WTC11 (cell line): ENCODE data around the gene ATP5MC2. TPM values are rescaled to one million over a fixed set of nuclear protein-coding genes. Genes with fewer than 3 reads are reported as not detected.

Experiments used
- ATAC-seq: fragments of 200-7000 bp; cut with Tn5 transposase; 2 replicates; pipeline ENCODE4 v1.10.0; 2021; ENCODE audit warnings: mild to moderate bottlenecking, moderate library complexity
- CTCF ChIA-PET: fragments of 300-600 bp; sonication (Branson Sonifier 250); formaldehyde crosslinking; loops from one replicate; lab custom pipeline; 2021; ENCODE audit warnings: antibody characterized with exemption; lab: Charles Lee
- POLR2A ChIA-PET: fragments of 350-600 bp; sonication (Branson Sonifier 250); formaldehyde crosslinking; loops from one replicate; lab custom pipeline; 2021; ENCODE audit warnings: antibody characterized with exemption; lab: Charles Lee
- DNase-seq: peaks from one replicate; pipeline ENCODE4 v3.0.0; 2021; ENCODE audit warnings: low spot score
- H3K27ac Mint-ChIP-seq: 2 replicates; pipeline ENCODE4 v1.8.0; 2021; ENCODE audit warnings: mixed read lengths
- H3K27me3 Mint-ChIP-seq: 2 replicates; pipeline ENCODE4 v1.8.0; 2021; ENCODE audit warnings: low read depth, mild to moderate bottlenecking, moderate library complexity, mixed read lengths
- H3K36me3 Mint-ChIP-seq: 2 replicates; pipeline ENCODE4 v1.8.0; 2021; ENCODE audit warnings: mixed read lengths
- H3K4me1 Mint-ChIP-seq: 2 replicates; pipeline ENCODE4 v1.8.0; 2022; ENCODE audit warnings: mixed read lengths
- H3K4me3 Mint-ChIP-seq: 2 replicates; pipeline ENCODE4 v1.8.0; 2021; ENCODE audit warnings: mild to moderate bottlenecking, moderate library complexity, mixed read lengths
- H3K9me3 Mint-ChIP-seq: 2 replicates; pipeline ENCODE4 v1.8.0; 2021; ENCODE audit warnings: mixed read lengths
- EMX1 ChIP-seq: fragments of 250-450 bp; sonication (Bioruptor Pico); IDR thresholded peaks from 2 replicates; pipeline ENCODE4 v1.8.0; 2021; ENCODE audit warnings: mild to moderate bottlenecking
- ESRRA ChIP-seq: sonication (generic); formaldehyde crosslinking; IDR thresholded peaks from 2 replicates; pipeline ENCODE4 v1.8.1; 2022; ENCODE audit warnings: mild to moderate bottlenecking, missing genetic modification reagents, borderline replicate concordance
- GABPB1 ChIP-seq: sonication (generic); formaldehyde crosslinking; IDR thresholded peaks from 2 replicates; pipeline ENCODE4 v1.8.1; 2023; ENCODE audit warnings: mild to moderate bottlenecking, missing genetic modification reagents
- GTF2I ChIP-seq: fragments of 250-450 bp; sonication (Bioruptor Pico); conservative IDR thresholded peaks from 2 replicates; pipeline ENCODE4 v1.4.0; 2021; ENCODE audit warnings: mild to moderate bottlenecking
- HMGA2 ChIP-seq: fragments of 250-450 bp; sonication (Bioruptor Pico); IDR thresholded peaks from 2 replicates; pipeline ENCODE4 v1.4.0; 2021; ENCODE audit warnings: mild to moderate bottlenecking, moderate library complexity
- IRF2 ChIP-seq: sonication (generic); formaldehyde crosslinking; IDR thresholded peaks from 2 replicates; pipeline ENCODE4 v1.8.0; 2022; ENCODE audit warnings: low read depth, missing genetic modification reagents, borderline replicate concordance
- MYBL2 ChIP-seq: sonication (generic); formaldehyde crosslinking; IDR thresholded peaks from 2 replicates; pipeline ENCODE4 v1.8.1; 2023; ENCODE audit warnings: mild to moderate bottlenecking, moderate library complexity, missing genetic modification reagents
- NFATC4 ChIP-seq: fragments of 250-450 bp; sonication (Bioruptor Pico); IDR thresholded peaks from 2 replicates; pipeline ENCODE4 v1.9.0; 2021; ENCODE audit warnings: mild to moderate bottlenecking
- NR2C2 ChIP-seq: sonication (generic); formaldehyde crosslinking; IDR thresholded peaks from 2 replicates; pipeline ENCODE4 v1.8.0; 2022; ENCODE audit warnings: mild to moderate bottlenecking, missing genetic modification reagents
- NR3C1 ChIP-seq: sonication (generic); formaldehyde crosslinking; conservative IDR thresholded peaks from 2 replicates; pipeline ENCODE4 v1.8.1; 2023; ENCODE audit warnings: low read depth, mild to moderate bottlenecking, missing genetic modification reagents
- SP1 ChIP-seq: sonication (generic); formaldehyde crosslinking; conservative IDR thresholded peaks from 2 replicates; pipeline ENCODE4 v1.8.1; 2022; ENCODE audit warnings: missing genetic modification reagents
- TEAD4 ChIP-seq: sonication (generic); formaldehyde crosslinking; IDR thresholded peaks from 2 replicates; pipeline ENCODE4 v1.8.0; 2022; ENCODE audit warnings: mild to moderate bottlenecking, missing genetic modification reagents
- ZNF263 ChIP-seq: sonication (generic); formaldehyde crosslinking; IDR thresholded peaks from 2 replicates; pipeline ENCODE4 v1.8.1; 2022; ENCODE audit warnings: low read depth, mild to moderate bottlenecking, moderate library complexity, missing genetic modification reagents
- total RNA-seq: library from RNA; stranded (reverse); gene quantifications from 3 replicates; pipeline ENCODE4 v1.2.3, GENCODE V29; 2021
- TF ChIP-seq, protein P1 (sequence below): sonication (generic); formaldehyde crosslinking; IDR thresholded peaks from 2 replicates; pipeline ENCODE4 v1.8.0; 2023; ENCODE audit warnings: missing genetic modification reagents
- TF ChIP-seq, protein P2 (sequence below): fragments of 250-450 bp; sonication (Bioruptor Pico); IDR thresholded peaks from 2 replicates; pipeline ENCODE4 v1.9.0; 2021; ENCODE audit warnings: mild to moderate bottlenecking, borderline replicate concordance
- TF ChIP-seq, protein P3 (sequence below): sonication (generic); formaldehyde crosslinking; IDR thresholded peaks from 2 replicates; pipeline ENCODE4 v1.8.1; 2023; ENCODE audit warnings: mild to moderate bottlenecking, missing genetic modification reagents
- TF ChIP-seq, protein P4 (sequence below): fragments of 250-450 bp; sonication (Bioruptor Pico); IDR thresholded peaks from 2 replicates; pipeline ENCODE4 v1.9.0; 2021; ENCODE audit warnings: mild to moderate bottlenecking
- TF ChIP-seq, protein P5 (sequence below): fragments of 200-600 bp; IDR thresholded peaks from 2 replicates; pipeline ENCODE4 v1.8.0; 2022; ENCODE audit warnings: antibody characterized with exemption

ATP5MC2 gene
- total RNA-seq, 1 experiment from 2014 or later = 411 TPM

DNA sequence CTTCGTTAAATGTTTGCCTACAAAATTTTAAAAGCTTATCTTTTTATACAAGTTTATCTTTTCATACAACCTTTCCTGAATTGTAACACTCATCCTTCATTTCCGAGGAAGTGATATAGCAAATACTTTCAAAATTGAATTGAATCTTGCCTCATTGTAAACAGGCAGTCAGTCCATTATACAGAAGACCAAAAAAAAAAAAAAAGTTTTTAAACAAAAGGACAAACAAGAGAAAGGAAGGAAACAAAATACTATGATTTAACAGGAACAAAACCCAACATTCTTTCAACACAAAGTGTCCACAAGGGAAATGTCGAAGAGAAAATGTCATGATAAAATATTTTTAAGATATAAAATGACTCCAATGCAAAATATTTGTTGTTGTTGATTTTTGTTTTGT lies 58.2 kb downstream of the ATP5MC2 start:
- peak overlapping the region; percentile 28; the same call in 1 of the 2 replicates for H3K27ac Mint-ChIP-seq
- POLR2A ChIA-PET = no interaction called here
- CTCF ChIA-PET = interaction anchor here (0.7 kb wide), 1 partner anchor 74 kb away, joined by 3 read pairs; no protein-coding TSS in a partner anchor
- peaks cover 10% of the 10 kb centered on the region for H3K4me1 Mint-ChIP-seq
- no peaks in the 10 kb centered on the region for H3K27me3 Mint-ChIP-seq
- no peak for DNase-seq
- no peak overlapping the region for H3K4me3 Mint-ChIP-seq
- H3K36me3 Mint-ChIP-seq = no peaks in the 10 kb centered on the region
- no peaks in the 10 kb centered on the region for H3K9me3 Mint-ChIP-seq
- TF ChIP-seq NR3C1 (CRISPR knock-in tag) (no peak), EMX1 (no peak), ZNF263 (no peak), ESRRA (CRISPR knock-in tag) (no peak), TEAD4 (CRISPR knock-in tag) (no peak), IRF2 (CRISPR knock-in tag) (no peak), NR2C2 (CRISPR knock-in tag) (no peak), GTF2I (CRISPR knock-in tag) (no peak)
- TF ChIP-seq, protein P1, sequence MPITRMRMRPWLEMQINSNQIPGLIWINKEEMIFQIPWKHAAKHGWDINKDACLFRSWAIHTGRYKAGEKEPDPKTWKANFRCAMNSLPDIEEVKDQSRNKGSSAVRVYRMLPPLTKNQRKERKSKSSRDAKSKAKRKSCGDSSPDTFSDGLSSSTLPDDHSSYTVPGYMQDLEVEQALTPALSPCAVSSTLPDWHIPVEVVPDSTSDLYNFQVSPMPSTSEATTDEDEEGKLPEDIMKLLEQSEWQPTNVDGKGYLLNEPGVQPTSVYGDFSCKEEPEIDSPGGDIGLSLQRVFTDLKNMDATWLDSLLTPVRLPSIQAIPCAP = no peak
- TF ChIP-seq, protein P2, sequence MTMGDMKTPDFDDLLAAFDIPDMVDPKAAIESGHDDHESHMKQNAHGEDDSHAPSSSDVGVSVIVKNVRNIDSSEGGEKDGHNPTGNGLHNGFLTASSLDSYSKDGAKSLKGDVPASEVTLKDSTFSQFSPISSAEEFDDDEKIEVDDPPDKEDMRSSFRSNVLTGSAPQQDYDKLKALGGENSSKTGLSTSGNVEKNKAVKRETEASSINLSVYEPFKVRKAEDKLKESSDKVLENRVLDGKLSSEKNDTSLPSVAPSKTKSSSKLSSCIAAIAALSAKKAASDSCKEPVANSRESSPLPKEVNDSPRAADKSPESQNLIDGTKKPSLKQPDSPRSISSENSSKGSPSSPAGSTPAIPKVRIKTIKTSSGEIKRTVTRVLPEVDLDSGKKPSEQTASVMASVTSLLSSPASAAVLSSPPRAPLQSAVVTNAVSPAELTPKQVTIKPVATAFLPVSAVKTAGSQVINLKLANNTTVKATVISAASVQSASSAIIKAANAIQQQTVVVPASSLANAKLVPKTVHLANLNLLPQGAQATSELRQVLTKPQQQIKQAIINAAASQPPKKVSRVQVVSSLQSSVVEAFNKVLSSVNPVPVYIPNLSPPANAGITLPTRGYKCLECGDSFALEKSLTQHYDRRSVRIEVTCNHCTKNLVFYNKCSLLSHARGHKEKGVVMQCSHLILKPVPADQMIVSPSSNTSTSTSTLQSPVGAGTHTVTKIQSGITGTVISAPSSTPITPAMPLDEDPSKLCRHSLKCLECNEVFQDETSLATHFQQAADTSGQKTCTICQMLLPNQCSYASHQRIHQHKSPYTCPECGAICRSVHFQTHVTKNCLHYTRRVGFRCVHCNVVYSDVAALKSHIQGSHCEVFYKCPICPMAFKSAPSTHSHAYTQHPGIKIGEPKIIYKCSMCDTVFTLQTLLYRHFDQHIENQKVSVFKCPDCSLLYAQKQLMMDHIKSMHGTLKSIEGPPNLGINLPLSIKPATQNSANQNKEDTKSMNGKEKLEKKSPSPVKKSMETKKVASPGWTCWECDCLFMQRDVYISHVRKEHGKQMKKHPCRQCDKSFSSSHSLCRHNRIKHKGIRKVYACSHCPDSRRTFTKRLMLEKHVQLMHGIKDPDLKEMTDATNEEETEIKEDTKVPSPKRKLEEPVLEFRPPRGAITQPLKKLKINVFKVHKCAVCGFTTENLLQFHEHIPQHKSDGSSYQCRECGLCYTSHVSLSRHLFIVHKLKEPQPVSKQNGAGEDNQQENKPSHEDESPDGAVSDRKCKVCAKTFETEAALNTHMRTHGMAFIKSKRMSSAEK (CRISPR knock-in tag) = no peak
- TF ChIP-seq, protein P3, sequence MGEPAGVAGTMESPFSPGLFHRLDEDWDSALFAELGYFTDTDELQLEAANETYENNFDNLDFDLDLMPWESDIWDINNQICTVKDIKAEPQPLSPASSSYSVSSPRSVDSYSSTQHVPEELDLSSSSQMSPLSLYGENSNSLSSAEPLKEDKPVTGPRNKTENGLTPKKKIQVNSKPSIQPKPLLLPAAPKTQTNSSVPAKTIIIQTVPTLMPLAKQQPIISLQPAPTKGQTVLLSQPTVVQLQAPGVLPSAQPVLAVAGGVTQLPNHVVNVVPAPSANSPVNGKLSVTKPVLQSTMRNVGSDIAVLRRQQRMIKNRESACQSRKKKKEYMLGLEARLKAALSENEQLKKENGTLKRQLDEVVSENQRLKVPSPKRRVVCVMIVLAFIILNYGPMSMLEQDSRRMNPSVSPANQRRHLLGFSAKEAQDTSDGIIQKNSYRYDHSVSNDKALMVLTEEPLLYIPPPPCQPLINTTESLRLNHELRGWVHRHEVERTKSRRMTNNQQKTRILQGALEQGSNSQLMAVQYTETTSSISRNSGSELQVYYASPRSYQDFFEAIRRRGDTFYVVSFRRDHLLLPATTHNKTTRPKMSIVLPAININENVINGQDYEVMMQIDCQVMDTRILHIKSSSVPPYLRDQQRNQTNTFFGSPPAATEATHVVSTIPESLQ = no peak
- TF ChIP-seq, protein P4, sequence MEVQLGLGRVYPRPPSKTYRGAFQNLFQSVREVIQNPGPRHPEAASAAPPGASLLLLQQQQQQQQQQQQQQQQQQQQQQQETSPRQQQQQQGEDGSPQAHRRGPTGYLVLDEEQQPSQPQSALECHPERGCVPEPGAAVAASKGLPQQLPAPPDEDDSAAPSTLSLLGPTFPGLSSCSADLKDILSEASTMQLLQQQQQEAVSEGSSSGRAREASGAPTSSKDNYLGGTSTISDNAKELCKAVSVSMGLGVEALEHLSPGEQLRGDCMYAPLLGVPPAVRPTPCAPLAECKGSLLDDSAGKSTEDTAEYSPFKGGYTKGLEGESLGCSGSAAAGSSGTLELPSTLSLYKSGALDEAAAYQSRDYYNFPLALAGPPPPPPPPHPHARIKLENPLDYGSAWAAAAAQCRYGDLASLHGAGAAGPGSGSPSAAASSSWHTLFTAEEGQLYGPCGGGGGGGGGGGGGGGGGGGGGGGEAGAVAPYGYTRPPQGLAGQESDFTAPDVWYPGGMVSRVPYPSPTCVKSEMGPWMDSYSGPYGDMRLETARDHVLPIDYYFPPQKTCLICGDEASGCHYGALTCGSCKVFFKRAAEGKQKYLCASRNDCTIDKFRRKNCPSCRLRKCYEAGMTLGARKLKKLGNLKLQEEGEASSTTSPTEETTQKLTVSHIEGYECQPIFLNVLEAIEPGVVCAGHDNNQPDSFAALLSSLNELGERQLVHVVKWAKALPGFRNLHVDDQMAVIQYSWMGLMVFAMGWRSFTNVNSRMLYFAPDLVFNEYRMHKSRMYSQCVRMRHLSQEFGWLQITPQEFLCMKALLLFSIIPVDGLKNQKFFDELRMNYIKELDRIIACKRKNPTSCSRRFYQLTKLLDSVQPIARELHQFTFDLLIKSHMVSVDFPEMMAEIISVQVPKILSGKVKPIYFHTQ (CRISPR knock-in tag) = no peak
- ATAC-seq = no peak

DNA sequence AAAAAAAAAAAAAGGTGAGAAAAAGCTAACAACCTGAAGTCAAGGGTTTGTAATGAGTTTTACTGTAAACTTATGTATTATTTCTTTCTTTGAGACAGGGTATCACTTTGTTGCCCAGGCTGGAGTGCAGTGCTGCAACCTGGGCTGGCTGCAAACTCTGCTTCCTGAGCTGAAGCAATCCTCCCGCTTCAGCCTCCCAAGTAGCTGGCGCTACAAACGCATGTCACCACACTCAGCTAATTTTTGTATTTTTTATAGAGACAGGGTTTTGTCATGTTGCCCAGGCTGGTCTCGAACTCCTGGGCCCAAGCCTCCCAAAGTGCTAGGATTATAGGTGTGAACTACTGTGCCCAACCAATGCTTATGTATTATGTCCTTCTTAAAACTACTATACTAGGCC lies 58.9 kb downstream of the ATP5MC2 start:
- no peak overlapping the region for H3K4me3 Mint-ChIP-seq
- no peak for DNase-seq

More for the DNA sequence above, 58.9 kb downstream of the ATP5MC2 start:
- H3K27ac Mint-ChIP-seq = no peak overlapping the region
- H3K36me3 Mint-ChIP-seq = no peaks in the 10 kb centered on the region
- H3K27me3 Mint-ChIP-seq = no peaks in the 10 kb centered on the region
- no peak for TF ChIP-seq GABPB1
- no peak for TF ChIP-seq HMGA2 (CRISPR knock-in tag)
- TF ChIP-seq, protein P1 = no peak
- TF ChIP-seq MYBL2 (CRISPR knock-in tag) = no peak
- TF ChIP-seq SP1 (CRISPR knock-in tag) = no peak
- no peak for TF ChIP-seq NFATC4
- TF ChIP-seq, protein P5, sequence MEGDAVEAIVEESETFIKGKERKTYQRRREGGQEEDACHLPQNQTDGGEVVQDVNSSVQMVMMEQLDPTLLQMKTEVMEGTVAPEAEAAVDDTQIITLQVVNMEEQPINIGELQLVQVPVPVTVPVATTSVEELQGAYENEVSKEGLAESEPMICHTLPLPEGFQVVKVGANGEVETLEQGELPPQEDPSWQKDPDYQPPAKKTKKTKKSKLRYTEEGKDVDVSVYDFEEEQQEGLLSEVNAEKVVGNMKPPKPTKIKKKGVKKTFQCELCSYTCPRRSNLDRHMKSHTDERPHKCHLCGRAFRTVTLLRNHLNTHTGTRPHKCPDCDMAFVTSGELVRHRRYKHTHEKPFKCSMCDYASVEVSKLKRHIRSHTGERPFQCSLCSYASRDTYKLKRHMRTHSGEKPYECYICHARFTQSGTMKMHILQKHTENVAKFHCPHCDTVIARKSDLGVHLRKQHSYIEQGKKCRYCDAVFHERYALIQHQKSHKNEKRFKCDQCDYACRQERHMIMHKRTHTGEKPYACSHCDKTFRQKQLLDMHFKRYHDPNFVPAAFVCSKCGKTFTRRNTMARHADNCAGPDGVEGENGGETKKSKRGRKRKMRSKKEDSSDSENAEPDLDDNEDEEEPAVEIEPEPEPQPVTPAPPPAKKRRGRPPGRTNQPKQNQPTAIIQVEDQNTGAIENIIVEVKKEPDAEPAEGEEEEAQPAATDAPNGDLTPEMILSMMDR = no peak
- H3K4me1 Mint-ChIP-seq = peaks cover 10% of the 10 kb centered on the region
- no peaks in the 10 kb centered on the region for H3K9me3 Mint-ChIP-seq
- ChIA-PET POLR2A (interaction anchor here (0.6 to 0.7 kb wide), 2 partner anchors 30 to 1353 kb away, joined by 3 to 9 read pairs; no protein-coding TSS in a partner anchor), CTCF (interaction anchor here (0.6 to 0.7 kb wide), 3 partner anchors 12 to 74 kb away, joined by 3 read pairs; no protein-coding TSS in a partner anchor)
- ATAC-seq = no peak
